ENCODE results near the gene FAM153A.
"Not testable (repeated sequence)": the region's sequence is repeated elsewhere in the genome, so short reads cannot be mapped to it uniquely, and the experiment has no call there.

The FAM153A gene

DNA sequence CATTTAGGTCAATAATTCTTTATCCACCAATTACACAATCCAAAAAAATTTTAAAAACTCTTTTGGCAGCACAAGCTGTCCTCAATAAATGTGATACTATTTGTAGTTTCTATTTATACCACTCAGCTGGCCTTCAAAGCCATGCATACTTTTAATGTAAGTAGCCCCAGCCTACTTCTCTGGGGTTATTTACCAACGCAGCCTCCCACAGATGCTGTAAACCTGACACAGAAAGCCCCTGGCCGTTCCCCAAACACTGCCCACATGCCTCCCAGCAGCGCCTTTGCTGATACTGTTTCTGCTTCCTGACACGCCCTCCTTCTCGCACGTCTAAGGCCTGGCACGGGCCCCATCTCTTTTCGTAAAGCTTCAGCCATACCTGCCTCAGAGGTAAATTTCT lies 62.7 kb downstream of the FAM153A start:
- H4K8ac ChIP-seq (ENCODE audit: low read depth, low read length); H3K79me2 ChIP-seq (ENCODE audit: control insufficient read depth, insufficient read depth, low read length, poor library complexity): not testable (repeated sequence)
- WGBS (ENCODE audit: extremely low coverage, insufficient coverage, insufficient read length) = no CpG with 5 or more reads among the region's 8 CpGs

DNA sequence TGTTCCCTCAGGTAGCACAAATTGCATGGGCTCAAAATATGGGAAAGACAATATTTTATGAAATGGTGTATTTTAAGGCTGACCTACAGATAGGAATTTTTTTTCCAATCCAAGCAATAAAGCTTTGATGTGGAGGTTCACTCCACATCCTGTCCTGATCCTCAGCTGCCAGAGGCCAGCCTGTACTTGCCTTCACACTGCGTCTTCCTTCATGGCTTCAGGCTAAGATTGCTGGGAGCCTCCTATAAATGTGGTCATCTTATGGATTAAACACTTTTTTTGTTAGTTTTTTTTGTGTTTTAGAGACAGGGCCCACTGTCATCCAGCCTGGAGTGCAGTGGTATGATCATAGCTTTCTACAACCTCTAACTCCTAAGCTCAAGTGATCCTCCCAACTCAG lies 67.3 kb downstream of the FAM153A start:
- H3K27ac ChIP-seq (ENCODE audit: low read depth, low read length); H4K8ac ChIP-seq (ENCODE audit: low read depth, low read length); H3K23ac ChIP-seq (ENCODE audit: low read length); H3K4ac ChIP-seq (ENCODE audit: low read depth, low read length); H3K4me3 ChIP-seq (ENCODE audit: low read depth, low read length); DNase-seq; H2AK5ac ChIP-seq (ENCODE audit: low read length); H3K4me1 ChIP-seq (ENCODE audit: control insufficient read depth in 1 of 2, insufficient read depth in 2 of 2, low read length in 2 of 2); H3K79me2 ChIP-seq (ENCODE audit: control insufficient read depth, insufficient read depth, low read length, poor library complexity); H3K79me1 ChIP-seq (ENCODE audit: low read length); H4K91ac ChIP-seq (ENCODE audit: low read depth, low read length); H3K14ac ChIP-seq (ENCODE audit: low read length); H2AFZ ChIP-seq (ENCODE audit: insufficient read depth, low read length, poor library complexity); H3K18ac ChIP-seq (ENCODE audit: low read length); H2BK12ac ChIP-seq (ENCODE audit: low read length); H3K36me3 ChIP-seq (ENCODE audit: control insufficient read depth in 1 of 2, insufficient read depth in 2 of 2, low read length in 2 of 2); H3K9ac ChIP-seq (ENCODE audit: low read length); H3K4me2 ChIP-seq (ENCODE audit: low read length); H4K12ac ChIP-seq (ENCODE audit: low read depth, low read length); H3K9me3 ChIP-seq (ENCODE audit: insufficient read depth, low read depth, low read length); H3K27me3 ChIP-seq (ENCODE audit: insufficient read depth, low read length); H2BK5ac ChIP-seq (ENCODE audit: low read depth, low read length, poor library complexity); H2BK120ac ChIP-seq (ENCODE audit: insufficient read depth, low read length, poor library complexity): not testable (repeated sequence)
- no CpG with 5 or more reads among the region's 1 CpG for WGBS (ENCODE audit: extremely low coverage, insufficient coverage, insufficient read length)

More for the DNA sequence above, 62.7 kb downstream of the FAM153A start:
- not testable (repeated sequence) for H2BK5ac ChIP-seq (ENCODE audit: low read depth, low read length, poor library complexity); H3K4me3 ChIP-seq (ENCODE audit: low read depth, low read length); H4K12ac ChIP-seq (ENCODE audit: low read depth, low read length); H3K36me3 ChIP-seq (ENCODE audit: control insufficient read depth in 1 of 2, insufficient read depth in 2 of 2, low read length in 2 of 2); H3K23ac ChIP-seq (ENCODE audit: low read length); H2BK120ac ChIP-seq (ENCODE audit: insufficient read depth, low read length, poor library complexity); H3K14ac ChIP-seq (ENCODE audit: low read length); H3K4ac ChIP-seq (ENCODE audit: low read depth, low read length); H2AK5ac ChIP-seq (ENCODE audit: low read length); DNase-seq; H3K9me3 ChIP-seq (ENCODE audit: insufficient read depth, low read depth, low read length); H3K4me1 ChIP-seq (ENCODE audit: control insufficient read depth in 1 of 2, insufficient read depth in 2 of 2, low read length in 2 of 2); H4K91ac ChIP-seq (ENCODE audit: low read depth, low read length); H3K4me2 ChIP-seq (ENCODE audit: low read length); H3K18ac ChIP-seq (ENCODE audit: low read length); H2AFZ ChIP-seq (ENCODE audit: insufficient read depth, low read length, poor library complexity); H3K27me3 ChIP-seq (ENCODE audit: insufficient read depth, low read length); H3K9ac ChIP-seq (ENCODE audit: low read length); H2BK12ac ChIP-seq (ENCODE audit: low read length); H3K79me1 ChIP-seq (ENCODE audit: low read length); H3K27ac ChIP-seq (ENCODE audit: low read depth, low read length)

DNA sequence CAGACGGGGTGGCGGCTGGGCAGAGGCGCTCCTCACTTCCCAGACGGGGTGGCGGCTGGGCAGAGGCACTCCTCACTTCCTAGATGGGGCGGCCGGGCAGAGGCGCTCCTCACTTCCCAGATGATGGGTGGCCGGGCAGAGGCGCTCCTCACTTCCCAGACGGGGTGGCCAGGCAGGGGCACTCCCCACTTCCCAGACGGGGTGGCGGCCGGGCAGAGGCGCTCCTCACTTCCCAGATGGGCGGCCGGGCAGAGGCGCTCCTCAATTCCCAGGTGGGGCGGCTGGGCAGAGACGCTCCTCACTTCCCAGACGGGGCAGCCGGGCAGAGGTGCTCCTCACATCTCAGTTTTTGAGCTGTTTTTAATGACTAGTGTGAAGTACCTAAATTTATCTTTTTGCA lies 86.6 kb downstream of the FAM153A start:
- H3K23ac ChIP-seq (ENCODE audit: low read length); H3K14ac ChIP-seq (ENCODE audit: low read length); H2BK120ac ChIP-seq (ENCODE audit: insufficient read depth, low read length, poor library complexity); H3K27me3 ChIP-seq (ENCODE audit: insufficient read depth, low read length); H3K9me3 ChIP-seq (ENCODE audit: insufficient read depth, low read depth, low read length); H3K36me3 ChIP-seq (ENCODE audit: control insufficient read depth in 1 of 2, insufficient read depth in 2 of 2, low read length in 2 of 2); H3K4me3 ChIP-seq (ENCODE audit: low read depth, low read length); H2BK12ac ChIP-seq (ENCODE audit: low read length); H2AFZ ChIP-seq (ENCODE audit: insufficient read depth, low read length, poor library complexity); H4K91ac ChIP-seq (ENCODE audit: low read depth, low read length); H4K12ac ChIP-seq (ENCODE audit: low read depth, low read length); H3K79me2 ChIP-seq (ENCODE audit: control insufficient read depth, insufficient read depth, low read length, poor library complexity); H3K79me1 ChIP-seq (ENCODE audit: low read length); H2BK5ac ChIP-seq (ENCODE audit: low read depth, low read length, poor library complexity); H3K4ac ChIP-seq (ENCODE audit: low read depth, low read length); H4K8ac ChIP-seq (ENCODE audit: low read depth, low read length); H3K18ac ChIP-seq (ENCODE audit: low read length); H3K4me1 ChIP-seq (ENCODE audit: control insufficient read depth in 1 of 2, insufficient read depth in 2 of 2, low read length in 2 of 2); H3K9ac ChIP-seq (ENCODE audit: low read length); H3K27ac ChIP-seq (ENCODE audit: low read depth, low read length); H2AK5ac ChIP-seq (ENCODE audit: low read length); H3K4me2 ChIP-seq (ENCODE audit: low read length); DNase-seq: not testable (repeated sequence)
- WGBS (ENCODE audit: extremely low coverage, insufficient coverage, insufficient read length) = no CpG with 5 or more reads among the region's 22 CpGs

DNA sequence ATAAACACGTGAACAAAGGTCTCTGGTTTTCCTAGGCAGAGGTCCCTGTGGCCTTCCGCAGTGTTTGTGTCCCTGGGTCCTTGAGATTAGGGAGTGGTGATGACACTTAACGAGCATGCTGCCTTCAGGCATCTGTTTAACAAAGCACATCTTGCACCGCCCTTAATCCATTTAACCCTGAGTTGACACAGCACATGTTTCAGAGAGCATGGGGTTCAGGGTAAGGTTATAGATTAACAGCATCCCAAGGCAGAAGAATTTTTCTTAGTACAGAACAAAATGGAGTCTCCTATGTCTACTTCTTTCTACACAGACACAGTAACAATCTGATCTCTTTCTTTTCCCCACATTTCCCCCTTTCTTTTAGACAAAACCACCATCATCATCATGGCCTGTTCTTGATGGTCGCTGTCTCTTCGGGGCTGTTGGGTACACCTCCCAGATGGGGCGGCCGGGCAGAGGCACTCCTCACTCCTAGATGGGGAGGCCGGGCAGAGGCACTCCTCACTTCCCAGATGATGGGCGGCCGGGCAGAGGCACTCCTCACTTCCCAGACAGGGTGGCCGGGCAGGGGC lies 87.3 kb downstream of the FAM153A start:
- not testable (repeated sequence) for H3K36me3 ChIP-seq (ENCODE audit: control insufficient read depth in 1 of 2, insufficient read depth in 2 of 2, low read length in 2 of 2); H3K4me1 ChIP-seq (ENCODE audit: control insufficient read depth in 1 of 2, insufficient read depth in 2 of 2, low read length in 2 of 2); H4K91ac ChIP-seq (ENCODE audit: low read depth, low read length); H3K4ac ChIP-seq (ENCODE audit: low read depth, low read length); H2AFZ ChIP-seq (ENCODE audit: insufficient read depth, low read length, poor library complexity); H4K12ac ChIP-seq (ENCODE audit: low read depth, low read length); H2AK5ac ChIP-seq (ENCODE audit: low read length); H3K27ac ChIP-seq (ENCODE audit: low read depth, low read length); H2BK5ac ChIP-seq (ENCODE audit: low read depth, low read length, poor library complexity); H3K4me3 ChIP-seq (ENCODE audit: low read depth, low read length); H3K14ac ChIP-seq (ENCODE audit: low read length); H3K23ac ChIP-seq (ENCODE audit: low read length); H3K18ac ChIP-seq (ENCODE audit: low read length); H4K8ac ChIP-seq (ENCODE audit: low read depth, low read length); H3K9me3 ChIP-seq (ENCODE audit: insufficient read depth, low read depth, low read length); DNase-seq; H3K9ac ChIP-seq (ENCODE audit: low read length); H3K27me3 ChIP-seq (ENCODE audit: insufficient read depth, low read length); H3K79me1 ChIP-seq (ENCODE audit: low read length); H3K4me2 ChIP-seq (ENCODE audit: low read length); H2BK12ac ChIP-seq (ENCODE audit: low read length); H3K79me2 ChIP-seq (ENCODE audit: control insufficient read depth, insufficient read depth, low read length, poor library complexity); H2BK120ac ChIP-seq (ENCODE audit: insufficient read depth, low read length, poor library complexity)
- no CpG with 5 or more reads among the region's 12 CpGs for WGBS (ENCODE audit: extremely low coverage, insufficient coverage, insufficient read length)

Data from trophoblast cell (in vitro differentiated cells and primary cell).